Small intestine (tissue), 7 donors: ENCODE measurements around the gene DACT1. TPM values are rescaled to one million over a fixed set of nuclear protein-coding genes. Genes with fewer than 3 reads are reported as not detected.

ENCODE experiments used
- DNase-seq, 2 donors: peaks; one replicate each; pipeline versions ENCODE4 v3.0.0 to v3.0.0-alpha.2; 2013
- FAIRE-seq: peaks from 2 replicates; lab custom pipeline; 2012; peaks lifted over from hg19 to GRCh38; lab: Jason Lieb, UNC
- H3K27ac ChIP-seq, 3 donors: one replicate each; pipeline ENCODE4 v1.5.1; 2013; ENCODE audit warnings: low read length in 2 of 3, mild to moderate bottlenecking in 2 of 3, control low read depth in 1 of 3, inconsistent platforms in 1 of 3, low read depth in 1 of 3, moderate library complexity in 1 of 3
- H3K27me3 ChIP-seq, 3 donors: one replicate each; pipeline ENCODE4 v1.6.1; 2013; ENCODE audit warnings: low read length in 3 of 3, inconsistent platforms in 1 of 3; ENCODE audit not compliant: control insufficient read depth in 3 of 3, insufficient read depth in 3 of 3
- H3K36me3 ChIP-seq, 3 donors: one replicate each; pipeline ENCODE4 v1.6.1; 2013; ENCODE audit warnings: low read length in 3 of 3, inconsistent platforms in 1 of 3, low read depth in 1 of 3, mild to moderate bottlenecking in 1 of 3, moderate library complexity in 1 of 3; ENCODE audit not compliant: control insufficient read depth in 3 of 3, insufficient read depth in 2 of 3
- H3K4me1 ChIP-seq, 3 donors: one replicate each; pipeline ENCODE4 v1.6.1; 2013; ENCODE audit warnings: low read length in 2 of 3, inconsistent platforms in 1 of 3, low read depth in 1 of 3, mild to moderate bottlenecking in 1 of 3, moderate library complexity in 1 of 3; ENCODE audit not compliant: control insufficient read depth in 3 of 3, insufficient read depth in 2 of 3
- H3K4me3 ChIP-seq, 3 donors: one replicate each; pipeline ENCODE4 v1.5.1; 2013; ENCODE audit warnings: low read length in 3 of 3, control low read depth in 1 of 3, inconsistent platforms in 1 of 3, low read depth in 1 of 3, mild to moderate bottlenecking in 1 of 3, moderate library complexity in 1 of 3
- H3K9me3 ChIP-seq, 2 donors: one replicate each; pipeline ENCODE4 v1.6.1; 2013; ENCODE audit warnings: low read depth in 1 of 2, low read length in 1 of 2; ENCODE audit not compliant: control insufficient read depth in 2 of 2, insufficient read depth in 1 of 2
- WGBS, 3 donors: extraction: QIAGEN DNeasy Blood & Tissue Kit; methylation state at CpG; one replicate each; pipeline ENCODE4 v1.1.7; 2013; 5-methylcytosine and 5-hydroxymethylcytosine counted together
- polyA plus RNA-seq, 4 donors: library from polyadenylated mRNA; stranded (reverse) in 3 of 4; unstranded in 1 of 4; fragments of 200-250 nt in 3 of 4; fragments of 120-200 nt in 1 of 4; gene quantifications; one replicate each; pipeline versions ENCODE4 v1.2.1 to v1.2.3, GENCODE V29; 2013
- donor health status: healthy with polysubstance abuse.
- donor health status: control.
- donor health status: control.
- donor health status: Bipolar disorder and iron deficiency.
- donor health status: healthy.

DACT1 gene
- polyA plus RNA-seq, 4 donors, result 0.45 to 5.3 (median 3.2) TPM

- no peak for FAIRE-seq
- no peak for DNase-seq
- Histone ChIP-seq H3K27me3 (no peaks in the 10 kb centered on the region), H3K36me3 (no peaks in the 10 kb centered on the region), H3K27ac (no peak overlapping the region), H3K4me1 (peaks cover 0 to 2% (median 0%) of the 10 kb centered on the region in 3 donors), H3K4me3 (no peak overlapping the region), H3K9me3 (no peaks in the 10 kb centered on the region)
- 66 to 80% (median 79%) methylated on average over 4 of the region's 4 CpGs for WGBS, 3 donors
These were observed 32.3 kb upstream of the DACT1 start for GRCh38 chr14:58605465-58605864.

- H3K27me3 ChIP-seq, result no peaks in the 10 kb centered on the region
- DNase-seq (no peak), FAIRE-seq (no peak)
- no peak overlapping the region for H3K27ac ChIP-seq
- H3K36me3 ChIP-seq, result no peaks in the 10 kb centered on the region
- peaks cover 0 to 2% (median 0%) of the 10 kb centered on the region in 3 donors for H3K4me1 ChIP-seq
- no peaks in the 10 kb centered on the region for H3K9me3 ChIP-seq
- H3K4me3 ChIP-seq, result no peak overlapping the region
- WGBS, 3 donors, result 48 to 69% (median 60%) methylated on average over 7 of the region's 7 CpGs
These were observed 30.4 kb upstream of the DACT1 start for GRCh38 chr14:58607131-58607951.

GRCh38 chr14:58607952-58608317 lies 29.8 kb upstream of the DACT1 start:
- no peaks in the 10 kb centered on the region for H3K27me3 ChIP-seq
- DNase-seq, result no peak
- FAIRE-seq, result no peak

GRCh38 chr14:58617619-58618018 lies 20.1 kb upstream of the DACT1 start:
- FAIRE-seq (no peak), DNase-seq (no peak)
- Histone ChIP-seq H3K4me1 (no peaks in the 10 kb centered on the region), H3K27ac (no peak overlapping the region), H3K9me3 (no peaks in the 10 kb centered on the region), H3K27me3 (no peaks in the 10 kb centered on the region), H3K36me3 (no peaks in the 10 kb centered on the region), H3K4me3 (no peak overlapping the region)
- 14 to 21% (median 21%) methylated on average over 1 of the region's 1 CpG for WGBS, 3 donors

More at GRCh38 chr14:58607952-58608317, 29.8 kb upstream of the DACT1 start:
- H3K36me3 ChIP-seq, result no peaks in the 10 kb centered on the region
- no peak overlapping the region for H3K4me3 ChIP-seq
- WGBS, 3 donors, result 76 to 84% (median 83%) methylated on average over 3 of the region's 3 CpGs
- peaks cover 0 to 2% (median 0%) of the 10 kb centered on the region in 3 donors for H3K4me1 ChIP-seq
- no peaks in the 10 kb centered on the region for H3K9me3 ChIP-seq
- H3K27ac ChIP-seq, result no peak overlapping the region

- Histone ChIP-seq H3K4me1 (no peaks in the 10 kb centered on the region), H3K27ac (no peak overlapping the region), H3K27me3 (no peaks in the 10 kb centered on the region), H3K36me3 (no peaks in the 10 kb centered on the region), H3K4me3 (no peak overlapping the region), H3K9me3 (no peaks in the 10 kb centered on the region)
- 47 to 56% (median 50%) methylated on average over 2 of the region's 2 CpGs for WGBS, 3 donors
- DNase-seq (no peak), FAIRE-seq (no peak)
These were observed 17.8 kb upstream of the DACT1 start for GRCh38 chr14:58620011-58620410.

GRCh38 chr14:58625438-58625837 lies 12.3 kb upstream of the DACT1 start:
- Histone ChIP-seq H3K36me3 (no peaks in the 10 kb centered on the region), H3K27me3 (no peaks in the 10 kb centered on the region), H3K27ac (no peak overlapping the region), H3K9me3 (no peaks in the 10 kb centered on the region), H3K4me3 (no peak overlapping the region), H3K4me1 (no peaks in the 10 kb centered on the region)
- 89 to 92% (median 91%) methylated on average over 1 of the region's 1 CpG for WGBS, 3 donors
- no peak for FAIRE-seq
- DNase-seq, result no peak

- Histone ChIP-seq H3K4me3 (no peak overlapping the region), H3K36me3 (no peaks in the 10 kb centered on the region), H3K4me1 (no peaks in the 10 kb centered on the region), H3K27me3 (peaks cover 0 to 4% (median 0%) of the 10 kb centered on the region in 3 donors), H3K27ac (no peak overlapping the region), H3K9me3 (no peaks in the 10 kb centered on the region)
- WGBS, 3 donors, result 44 to 57% (median 55%) methylated on average over 3 of the region's 3 CpGs
- FAIRE-seq (no peak), DNase-seq (no peak)
These were observed 11.3 kb upstream of the DACT1 start for GRCh38 chr14:58626431-58626831.

GRCh38 chr14:58628406-58628805 lies 9.4 kb upstream of the DACT1 start:
- no peak overlapping the region for H3K4me3 ChIP-seq
- H3K4me1 ChIP-seq, result no peaks in the 10 kb centered on the region
- H3K9me3 ChIP-seq, result no peaks in the 10 kb centered on the region
- 78 to 84% (median 83%) methylated on average over 6 of the region's 6 CpGs for WGBS, 3 donors
- peaks cover 0 to 11% (median 0%) of the 10 kb centered on the region in 3 donors for H3K27me3 ChIP-seq
- H3K27ac ChIP-seq, result no peak overlapping the region
- H3K36me3 ChIP-seq, result no peaks in the 10 kb centered on the region
- FAIRE-seq (no peak), DNase-seq (no peak)
